Endothelial cell of umbilical vein (primary cell): Measurements from ENCODE around the gene KHDRBS1.
A peak's percentile ranks its signal among the peaks of the same experiment; 100 is the strongest.

ENCODE experiments used
- MYC ChIP-seq: IDR thresholded peaks from one replicate; pipeline ENCODE4 v1.6.1; 2011; ENCODE audit warnings: mild to moderate bottlenecking, low read depth, low read length
- POLR2A ChIP-seq: IDR thresholded peaks from 2 replicates; pipeline ENCODE4 v1.6.1; 2012; ENCODE audit warnings: low read depth, mild to moderate bottlenecking, control low read depth, low read length
- POLR2AphosphoS5 ChIP-seq: IDR thresholded peaks from 2 replicates; pipeline ENCODE4 v1.6.1; 2012; ENCODE audit warnings: low read depth, mild to moderate bottlenecking, control low read depth, low read length, moderate library complexity; ENCODE audit not compliant: insufficient read depth
- TF ChIP-seq, protein P1 (sequence below), 2 donors: IDR thresholded peaks; 1 replicate in 1 of 2; 2 replicates in 1 of 2; pipeline ENCODE4 v1.5.1; 2011; ENCODE audit warnings: low read length in 2 of 2, mild to moderate bottlenecking in 2 of 2, moderate library complexity in 2 of 2, control low read depth in 1 of 2, inconsistent platforms in 1 of 2, low read depth in 1 of 2; ENCODE audit not compliant: insufficient read depth in 1 of 2; ENCODE audit errors: extremely low read depth in 1 of 2

DNA sequence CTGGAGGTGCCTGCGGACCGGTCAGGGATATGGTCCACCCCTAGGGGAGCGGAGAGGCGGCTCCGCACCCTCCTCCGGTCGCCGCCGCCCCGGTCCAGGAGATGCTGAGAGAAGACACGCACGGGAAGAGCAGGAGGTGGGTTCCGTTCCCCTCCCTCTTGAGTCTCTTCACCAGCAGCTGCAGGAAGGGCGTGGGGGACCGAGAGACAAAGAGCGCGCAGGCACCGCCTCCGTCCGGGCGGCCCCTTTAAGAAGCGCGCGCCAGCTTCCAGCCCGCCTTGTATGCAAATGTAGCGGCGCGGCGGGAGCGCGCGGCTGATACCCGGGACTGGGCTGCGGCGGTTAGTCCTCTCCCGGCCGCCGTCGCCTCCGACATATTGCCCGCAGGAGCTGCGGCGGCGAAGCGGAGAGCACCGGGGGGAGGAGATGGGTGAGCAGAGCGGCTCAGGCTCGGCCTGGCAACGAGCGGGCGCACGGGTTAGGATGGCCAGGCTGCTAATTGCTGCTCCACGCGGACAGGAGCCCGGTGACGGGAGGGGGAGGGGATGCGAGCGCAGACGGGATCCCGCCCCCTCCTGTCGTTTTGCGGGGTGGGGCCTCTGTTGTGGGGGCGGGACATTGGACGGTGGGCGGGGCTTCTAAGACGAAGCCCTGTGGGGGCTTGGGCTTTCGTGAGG is 59.1 kb downstream of the KHDRBS1 start, which contains the start of gene TMEM39B:
- TF ChIP-seq, protein P1, sequence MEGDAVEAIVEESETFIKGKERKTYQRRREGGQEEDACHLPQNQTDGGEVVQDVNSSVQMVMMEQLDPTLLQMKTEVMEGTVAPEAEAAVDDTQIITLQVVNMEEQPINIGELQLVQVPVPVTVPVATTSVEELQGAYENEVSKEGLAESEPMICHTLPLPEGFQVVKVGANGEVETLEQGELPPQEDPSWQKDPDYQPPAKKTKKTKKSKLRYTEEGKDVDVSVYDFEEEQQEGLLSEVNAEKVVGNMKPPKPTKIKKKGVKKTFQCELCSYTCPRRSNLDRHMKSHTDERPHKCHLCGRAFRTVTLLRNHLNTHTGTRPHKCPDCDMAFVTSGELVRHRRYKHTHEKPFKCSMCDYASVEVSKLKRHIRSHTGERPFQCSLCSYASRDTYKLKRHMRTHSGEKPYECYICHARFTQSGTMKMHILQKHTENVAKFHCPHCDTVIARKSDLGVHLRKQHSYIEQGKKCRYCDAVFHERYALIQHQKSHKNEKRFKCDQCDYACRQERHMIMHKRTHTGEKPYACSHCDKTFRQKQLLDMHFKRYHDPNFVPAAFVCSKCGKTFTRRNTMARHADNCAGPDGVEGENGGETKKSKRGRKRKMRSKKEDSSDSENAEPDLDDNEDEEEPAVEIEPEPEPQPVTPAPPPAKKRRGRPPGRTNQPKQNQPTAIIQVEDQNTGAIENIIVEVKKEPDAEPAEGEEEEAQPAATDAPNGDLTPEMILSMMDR (IDR thresholded peaks at IDR 0.05; ENCODE audit: extremely low read depth in 1 of 2, insufficient read depth in 1 of 2, low read depth in 1 of 2, low read length in 2 of 2), result no peak
- TF ChIP-seq POLR2AphosphoS5 (peak; percentile 74), POLR2A (peak; percentile 76), MYC (peak; percentile 8)
